Lung (tissue), 12 donors: ENCODE measurements around the gene EBF3. TPM values are rescaled to one million over a fixed set of nuclear protein-coding genes. Genes with fewer than 3 reads are reported as not detected.

Experiments
- ATAC-seq: fragments of 200-7000 bp; cut with Tn5 transposase; one replicate; pipeline ENCODE4 v1.9.1; 2020; ENCODE audit warnings: moderate number of reproducible peaks; ENCODE audit not compliant: insufficient read depth, low FRiP score
- DNase-seq, 3 donors: peaks; one replicate each; pipeline ENCODE4 v3.0.0-alpha.2; 2013 to 2017
- H3K27ac ChIP-seq, 2 donors: one replicate each; pipeline ENCODE4 v1.5.1; 2013; ENCODE audit warnings: mild to moderate bottlenecking in 2 of 2, moderate library complexity in 2 of 2, control low read depth in 1 of 2, inconsistent platforms in 1 of 2, low read depth in 1 of 2, low read length in 1 of 2
- H3K27me3 ChIP-seq, 3 donors: one replicate each; pipeline ENCODE4 v1.5.1; 2013; ENCODE audit warnings: low read length in 2 of 3; ENCODE audit not compliant: control insufficient read depth in 3 of 3, insufficient read depth in 3 of 3
- H3K36me3 ChIP-seq, 4 donors: one replicate each; pipeline ENCODE4 v1.5.1; 2013; ENCODE audit warnings: low read length in 4 of 4, mild to moderate bottlenecking in 1 of 4, moderate library complexity in 1 of 4; ENCODE audit not compliant: control insufficient read depth in 4 of 4, insufficient read depth in 4 of 4
- H3K4me1 ChIP-seq, 5 donors: one replicate each; pipeline ENCODE4 v1.5.1; 2013; ENCODE audit warnings: low read length in 5 of 5, mild to moderate bottlenecking in 2 of 5, moderate library complexity in 1 of 5; ENCODE audit not compliant: control insufficient read depth in 5 of 5, insufficient read depth in 5 of 5
- H3K4me3 ChIP-seq: one replicate; pipeline ENCODE4 v1.5.1; 2013; ENCODE audit warnings: mild to moderate bottlenecking, control low read depth, moderate library complexity
- H3K9ac ChIP-seq, 2 donors: one replicate each; pipeline ENCODE4 v1.5.1; 2013; ENCODE audit warnings: low read length in 2 of 2, control low read depth in 1 of 2; ENCODE audit not compliant: insufficient read depth in 1 of 2
- H3K9me3 ChIP-seq, 4 donors: one replicate each; pipeline ENCODE4 v1.5.1; 2013; ENCODE audit warnings: low read length in 3 of 4, mild to moderate bottlenecking in 1 of 4, moderate library complexity in 1 of 4; ENCODE audit not compliant: control insufficient read depth in 4 of 4, insufficient read depth in 3 of 4
- CTCF ChIP-seq: IDR thresholded peaks from 2 replicates; pipeline ENCODE4 v1.5.1; 2012; ENCODE audit warnings: mild to moderate bottlenecking; ENCODE audit errors: control extremely low read depth, extremely low read depth
- WGBS, 2 donors: extraction: QIAGEN DNeasy Blood & Tissue Kit; methylation state at CpG; one replicate each; pipeline ENCODE4 v1.1.7; 2013; 5-methylcytosine and 5-hydroxymethylcytosine counted together
- polyA plus RNA-seq, 2 donors: library from polyadenylated mRNA; stranded (reverse); fragments of 200-250 nt; gene quantifications; one replicate each; pipeline ENCODE4 v1.2.1, GENCODE V29; 2013
- total RNA-seq, 2 donors: library from RNA; depleted of rRNA in 1 of 2; stranded (reverse); fragments of >200 nt in 1 of 2; gene quantifications; one replicate each; pipeline ENCODE4 v1.2.1, GENCODE V29; 2014 to 2021
- donor health status: control.
- donor health status: control.
- donor health status: Bipolar disorder and iron deficiency.
- donor health status: healthy.
- donor health status: DM: yes; HTN: yes; CAD: no.

EBF3 gene
- total and polyA plus RNA-seq, 4 donors: 0.06 to 1.1 (median 0.08) TPM; not detected in 1

DNA sequence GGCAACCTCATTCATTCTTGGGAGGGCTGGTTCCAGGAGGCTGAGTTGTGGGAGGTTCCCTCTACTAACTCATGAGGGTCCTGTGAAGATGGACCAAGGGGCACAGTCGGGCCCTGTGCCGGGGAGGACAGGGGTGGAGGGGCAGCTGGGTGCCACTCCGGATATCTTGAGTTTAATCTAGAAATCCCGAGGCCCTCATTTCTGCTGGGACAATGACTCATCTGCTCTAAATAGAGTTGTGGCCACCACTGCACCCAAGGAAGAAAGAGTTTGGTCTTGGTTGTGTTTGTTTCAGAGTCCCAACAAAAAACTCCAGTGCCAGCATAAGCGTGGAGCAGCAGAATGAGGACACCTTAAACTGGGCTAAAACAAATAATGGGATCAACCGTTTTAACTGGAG lies 82.4 kb downstream of the EBF3 start:
- Histone ChIP-seq H3K9ac (no peak overlapping the region), H3K36me3 (no peaks in the 10 kb centered on the region), H3K4me3 (no peak overlapping the region), H3K9me3 (peaks cover 0 to 2% (median 0%) of the 10 kb centered on the region in 4 donors), H3K4me1 (peaks cover 0 to 8% (median 0%) of the 10 kb centered on the region in 5 donors), H3K27ac (no peak overlapping the region), H3K27me3 (peaks cover 0 to 44% (median 13%) of the 10 kb centered on the region in 3 donors)
- DNase-seq (no peak), ATAC-seq (no peak)
- 64% methylated on average over 6 of the region's 6 CpGs for WGBS, 2 donors
- TF ChIP-seq CTCF: no peak

DNA sequence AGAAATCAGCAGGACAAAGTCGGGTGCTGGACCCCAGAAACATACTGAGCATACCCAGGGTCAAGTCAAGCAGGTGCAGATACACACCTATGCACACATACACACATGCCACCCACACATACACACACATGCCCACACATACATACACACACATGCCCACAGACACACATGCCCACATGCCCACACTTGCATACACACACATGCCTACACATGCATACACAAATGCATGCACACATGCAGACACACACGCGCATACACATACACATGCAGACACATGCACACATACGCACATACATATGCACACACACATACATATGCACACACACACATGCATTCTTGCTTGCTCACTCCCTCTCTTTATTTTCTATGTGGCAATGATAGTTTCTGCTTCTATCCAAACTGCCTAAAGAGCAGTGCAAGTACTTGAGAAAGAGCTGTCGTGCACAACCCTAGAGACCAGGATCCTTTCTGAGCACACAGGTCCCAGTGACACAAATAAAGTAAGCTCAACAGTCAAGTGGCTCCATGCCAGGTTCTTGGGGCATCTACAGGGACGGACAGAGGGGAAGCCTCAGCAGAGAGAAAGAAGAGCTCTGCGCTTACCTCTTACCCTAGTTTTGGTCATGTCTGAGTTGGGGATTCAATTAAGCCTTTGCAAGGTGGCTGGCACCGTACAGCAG lies 83.7 kb downstream of the EBF3 start:
- no peak for ATAC-seq
- no peak overlapping the region for H3K4me3 ChIP-seq

GRCh38 chr10:129879655-129880054 lies 84.4 kb downstream of the EBF3 start:
- DNase-seq: no peak
- TF ChIP-seq CTCF: no peak
- Histone ChIP-seq H3K9ac (no peak overlapping the region), H3K4me1 (peaks cover 0 to 8% (median 0%) of the 10 kb centered on the region in 5 donors), H3K27me3 (peaks cover 0 to 26% (median 3%) of the 10 kb centered on the region in 3 donors), H3K27ac (no peak overlapping the region), H3K4me3 (no peak overlapping the region), H3K9me3 (peaks cover 0 to 2% (median 0%) of the 10 kb centered on the region in 4 donors), H3K36me3 (no peaks in the 10 kb centered on the region)
- no peak for ATAC-seq
- 90 to 96% methylated on average over 14 of the region's 14 CpGs for WGBS, 2 donors

More for the DNA sequence above, 83.7 kb downstream of the EBF3 start:
- Histone ChIP-seq H3K9me3 (peaks cover 0 to 2% (median 0%) of the 10 kb centered on the region in 4 donors), H3K36me3 (no peaks in the 10 kb centered on the region), H3K9ac (no peak overlapping the region), H3K27ac (no peak overlapping the region), H3K27me3 (peaks cover 0 to 31% (median 4%) of the 10 kb centered on the region in 3 donors), H3K4me1 (peaks cover 0 to 8% (median 0%) of the 10 kb centered on the region in 5 donors)
- DNase-seq: no peak
- WGBS, 2 donors: 77 to 80% methylated on average over 8 of the region's 8 CpGs
- no peak for TF ChIP-seq CTCF
